HEK293 (cell line): ENCODE results near the gene ENO2.
A peak's percentile ranks its signal among the peaks of the same experiment; 100 is the strongest.

Experiments
- CTCF ChIA-PET: fragments of 350-600 bp; formaldehyde crosslinking; extraction: SDS; loops from one replicate; lab custom pipeline; 2021; ENCODE audit warnings: antibody characterized with exemption; lab: Yijun Ruan, JAX
- POLR2A ChIA-PET: fragments of 300-600 bp; formaldehyde crosslinking; extraction: SDS; loops from one replicate; lab custom pipeline; 2020; ENCODE audit warnings: antibody characterized with exemption, inconsistent platforms; lab: Yijun Ruan, JAX
- H3K27ac ChIP-seq: fragments of 200-500 bp; sonication (Bioruptor generic); 2 replicates; pipeline ENCODE4 v1.5.1; 2014; ENCODE audit warnings: low read depth, low read length, control low read depth, inconsistent platforms; ENCODE audit errors: extremely low read depth
- H3K36me3 ChIP-seq, 2 experiments: fragments of 200-500 bp in 1 of 2; sonication (Bioruptor generic) in 1 of 2; 1 replicate in 1 of 2; 2 replicates in 1 of 2; pipeline ENCODE4 v1.5.1; 2014 to 2017; ENCODE audit warnings: inconsistent platforms in 2 of 2, low read length in 2 of 2; ENCODE audit not compliant: control insufficient read depth in 2 of 2, insufficient read depth in 1 of 2
- H3K4me1 ChIP-seq: fragments of 200-500 bp; sonication (Bioruptor generic); 2 replicates; pipeline ENCODE4 v1.5.1; 2014; ENCODE audit warnings: mild to moderate bottlenecking, low read length, inconsistent platforms; ENCODE audit not compliant: control insufficient read depth, insufficient read depth
- H3K4me3 ChIP-seq: 2 replicates; pipeline ENCODE4 v1.5.1; 2011; ENCODE audit warnings: low read depth, mild to moderate bottlenecking, control low read depth, low read length, moderate library complexity
- H3K9me3 ChIP-seq: fragments of 200-500 bp; sonication (Bioruptor generic); 2 replicates; pipeline ENCODE4 v1.5.1; 2014; ENCODE audit warnings: low read depth, low read length, inconsistent platforms; ENCODE audit not compliant: control insufficient read depth, insufficient read depth
- BCL11A ChIP-seq: fragments of 450-650 bp; formaldehyde crosslinking; IDR thresholded peaks from 2 replicates; pipeline ENCODE4 v1.5.1; 2016; ENCODE audit warnings: low read depth, missing biosample characterization, missing genetic modification characterization
- BCL11B ChIP-seq: fragments of 450-650 bp; formaldehyde crosslinking; IDR thresholded peaks from 2 replicates; pipeline ENCODE4 v1.5.1; 2016; ENCODE audit warnings: low read depth, missing biosample characterization, missing genetic modification characterization
- GLIS1 ChIP-seq: fragments of 450-650 bp; formaldehyde crosslinking; IDR thresholded peaks from 2 replicates; pipeline ENCODE4 v1.5.1; 2016; ENCODE audit warnings: missing biosample characterization, missing genetic modification characterization
- HOXA7 ChIP-seq: sonication (generic); formaldehyde crosslinking; IDR thresholded peaks from 2 replicates; pipeline ENCODE4 v1.8.1; 2022; ENCODE audit warnings: missing genetic modification reagents, borderline replicate concordance
- HOXD13 ChIP-seq: sonication (generic); formaldehyde crosslinking; IDR thresholded peaks from 2 replicates; pipeline ENCODE4 v1.8.0; 2022; ENCODE audit warnings: missing genetic modification reagents, borderline replicate concordance
- KLF16 ChIP-seq: fragments of 450-650 bp; formaldehyde crosslinking; IDR thresholded peaks from 2 replicates; pipeline ENCODE4 v1.5.1; 2017; ENCODE audit warnings: missing biosample characterization, missing genetic modification characterization
- SP3 ChIP-seq: fragments of 450-650 bp; formaldehyde crosslinking; IDR thresholded peaks from 2 replicates; pipeline ENCODE4 v1.5.1; 2016; ENCODE audit warnings: missing biosample characterization, missing genetic modification characterization
- WT1 ChIP-seq: fragments of 450-650 bp; formaldehyde crosslinking; IDR thresholded peaks from 2 replicates; pipeline ENCODE4 v1.5.1; 2016; ENCODE audit warnings: missing biosample characterization, missing genetic modification characterization
- ZBTB17 ChIP-seq: fragments of 450-650 bp; formaldehyde crosslinking; IDR thresholded peaks from 2 replicates; pipeline ENCODE4 v1.5.1; 2016; ENCODE audit warnings: missing biosample characterization, missing genetic modification characterization
- ZBTB7A ChIP-seq: fragments of 450-650 bp; formaldehyde crosslinking; IDR thresholded peaks from 2 replicates; pipeline ENCODE4 v1.5.1; 2016; ENCODE audit warnings: low read depth, missing biosample characterization, missing genetic modification characterization
- ZFP37 ChIP-seq: fragments of 450-650 bp; formaldehyde crosslinking; IDR thresholded peaks from 2 replicates; pipeline ENCODE4 v1.5.1; 2016; ENCODE audit warnings: missing biosample characterization, missing genetic modification characterization
- ZNF112 ChIP-seq: fragments of 450-650 bp; formaldehyde crosslinking; IDR thresholded peaks from 2 replicates; pipeline ENCODE4 v1.5.0; 2017; ENCODE audit warnings: missing biosample characterization, missing genetic modification characterization
- ZNF133 ChIP-seq: fragments of 450-650 bp; formaldehyde crosslinking; IDR thresholded peaks from 2 replicates; pipeline ENCODE4 v1.5.1; 2016; ENCODE audit warnings: missing biosample characterization, missing genetic modification characterization
- ZNF184 ChIP-seq: fragments of 450-650 bp; IDR thresholded peaks from 2 replicates; pipeline ENCODE4 v1.5.1; 2018; ENCODE audit warnings: missing biosample characterization, mild to moderate bottlenecking, missing genetic modification characterization
- ZNF202 ChIP-seq: fragments of 450-650 bp; formaldehyde crosslinking; IDR thresholded peaks from 2 replicates; pipeline ENCODE4 v1.5.1; 2016; ENCODE audit warnings: missing biosample characterization, missing genetic modification characterization, borderline replicate concordance
- ZNF248 ChIP-seq: fragments of 450-650 bp; formaldehyde crosslinking; IDR thresholded peaks from 2 replicates; pipeline ENCODE4 v1.5.1; 2017; ENCODE audit warnings: missing biosample characterization, missing genetic modification characterization
- ZNF311 ChIP-seq: fragments of 450-650 bp; formaldehyde crosslinking; IDR thresholded peaks from 2 replicates; pipeline ENCODE4 v1.5.1; 2017; ENCODE audit warnings: missing biosample characterization, missing genetic modification characterization, borderline replicate concordance
- ZNF341 ChIP-seq: fragments of 450-650 bp; formaldehyde crosslinking; IDR thresholded peaks from 2 replicates; pipeline ENCODE4; 2016; ENCODE audit warnings: low read depth, missing biosample characterization, missing genetic modification characterization
- ZNF416 ChIP-seq: fragments of 450-650 bp; formaldehyde crosslinking; IDR thresholded peaks from 2 replicates; pipeline ENCODE4 v1.5.1; 2016; ENCODE audit warnings: missing biosample characterization, missing genetic modification characterization
- ZNF433 ChIP-seq: fragments of 450-650 bp; formaldehyde crosslinking; IDR thresholded peaks from 2 replicates; pipeline ENCODE4 v1.5.1; 2016; ENCODE audit warnings: missing biosample characterization, missing genetic modification characterization, low read depth
- ZNF48 ChIP-seq: fragments of 450-650 bp; formaldehyde crosslinking; IDR thresholded peaks from 2 replicates; pipeline ENCODE4 v1.5.1; 2016; ENCODE audit warnings: missing biosample characterization, missing genetic modification characterization
- ZNF549 ChIP-seq: fragments of 450-650 bp; IDR thresholded peaks from 2 replicates; pipeline ENCODE4 v1.5.1; 2018; ENCODE audit warnings: missing biosample characterization, missing genetic modification characterization, mild to moderate bottlenecking, inconsistent platforms, moderate library complexity
- ZNF555 ChIP-seq: fragments of 450-650 bp; formaldehyde crosslinking; conservative IDR thresholded peaks from 2 replicates; pipeline ENCODE4 v1.5.1; 2017; ENCODE audit warnings: missing biosample characterization, mild to moderate bottlenecking, missing genetic modification characterization, inconsistent platforms
- ZNF558 ChIP-seq: fragments of 450-650 bp; formaldehyde crosslinking; IDR thresholded peaks from 2 replicates; pipeline ENCODE4 v1.5.1; 2016; ENCODE audit warnings: missing biosample characterization, missing genetic modification characterization
- ZNF561 ChIP-seq: fragments of 450-650 bp; IDR thresholded peaks from 2 replicates; pipeline ENCODE4 v1.5.1; 2018; ENCODE audit warnings: missing biosample characterization, missing genetic modification characterization, borderline replicate concordance
- ZNF701 ChIP-seq: fragments of 450-650 bp; formaldehyde crosslinking; IDR thresholded peaks from 2 replicates; pipeline ENCODE4 v1.5.1; 2016; ENCODE audit warnings: missing biosample characterization, missing genetic modification characterization
- ZNF707 ChIP-seq: fragments of 450-650 bp; formaldehyde crosslinking; IDR thresholded peaks from 2 replicates; pipeline ENCODE4 v1.5.1; 2016; ENCODE audit warnings: missing biosample characterization, missing genetic modification characterization
- ZNF76 ChIP-seq: fragments of 450-650 bp; formaldehyde crosslinking; IDR thresholded peaks from 2 replicates; pipeline ENCODE4; 2016; ENCODE audit warnings: low read depth, missing biosample characterization, missing genetic modification characterization, borderline replicate concordance
- ZNF776 ChIP-seq: fragments of 450-650 bp; formaldehyde crosslinking; IDR thresholded peaks from 2 replicates; pipeline ENCODE4 v1.5.0; 2017; ENCODE audit warnings: missing biosample characterization, missing genetic modification characterization, borderline replicate concordance
- ZNF777 ChIP-seq: fragments of 450-650 bp; formaldehyde crosslinking; IDR thresholded peaks from 2 replicates; pipeline ENCODE4 v1.5.1; 2017; ENCODE audit warnings: missing biosample characterization, missing genetic modification characterization, borderline replicate concordance
- ZNF830 ChIP-seq: fragments of 450-650 bp; IDR thresholded peaks from 2 replicates; pipeline ENCODE4 v1.5.0; 2018; ENCODE audit warnings: missing biosample characterization, missing genetic modification characterization, low read depth, mild to moderate bottlenecking, moderate library complexity
- TF ChIP-seq, protein P1 (sequence below): fragments of 450-650 bp; formaldehyde crosslinking; IDR thresholded peaks from 2 replicates; pipeline ENCODE4 v1.5.1; 2016; ENCODE audit warnings: missing biosample characterization, missing genetic modification characterization
- TF ChIP-seq, protein P2 (sequence below): fragments of 450-650 bp; formaldehyde crosslinking; IDR thresholded peaks from 2 replicates; pipeline ENCODE4 v1.5.1; 2016; ENCODE audit warnings: missing biosample characterization, missing genetic modification characterization

Gene ENO2

GRCh38 chr12:6925540-6926279, 11.3 kb downstream of the ENO2 start (continued):
- no peak for TF ChIP-seq ZNF776 (tag by site-specific recombination)
- TF ChIP-seq WT1: peak; percentile 26
- TF ChIP-seq ZNF311 (tag by site-specific recombination): no peak
- TF ChIP-seq BCL11B (tag by site-specific recombination): no peak
- no peak for TF ChIP-seq ZNF133 (tag by site-specific recombination)
- no peak for TF ChIP-seq HOXD13 (CRISPR knock-in tag)
- no peak for TF ChIP-seq ZNF777 (tag by site-specific recombination)
- peak; percentile 11; the same call in 1 of the 2 replicates for TF ChIP-seq BCL11A (tag by site-specific recombination)
- TF ChIP-seq, protein P1, sequence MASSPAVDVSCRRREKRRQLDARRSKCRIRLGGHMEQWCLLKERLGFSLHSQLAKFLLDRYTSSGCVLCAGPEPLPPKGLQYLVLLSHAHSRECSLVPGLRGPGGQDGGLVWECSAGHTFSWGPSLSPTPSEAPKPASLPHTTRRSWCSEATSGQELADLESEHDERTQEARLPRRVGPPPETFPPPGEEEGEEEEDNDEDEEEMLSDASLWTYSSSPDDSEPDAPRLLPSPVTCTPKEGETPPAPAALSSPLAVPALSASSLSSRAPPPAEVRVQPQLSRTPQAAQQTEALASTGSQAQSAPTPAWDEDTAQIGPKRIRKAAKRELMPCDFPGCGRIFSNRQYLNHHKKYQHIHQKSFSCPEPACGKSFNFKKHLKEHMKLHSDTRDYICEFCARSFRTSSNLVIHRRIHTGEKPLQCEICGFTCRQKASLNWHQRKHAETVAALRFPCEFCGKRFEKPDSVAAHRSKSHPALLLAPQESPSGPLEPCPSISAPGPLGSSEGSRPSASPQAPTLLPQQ (tag by site-specific recombination): peak; percentile 87
- TF ChIP-seq ZNF549 (tag by site-specific recombination): no peak

GRCh38 chr12:6927379-6928021, 13.1 kb downstream of the ENO2 start, which contains the start of gene ATN1:
ATN1 (plus strand) TSS chr12:6927959; CDS start chr12:6934002, 6,043 bp downstream.
- peak within 1 kb of the TSS; percentile 80 for H3K27ac ChIP-seq
- ChIA-PET CTCF (interaction anchor here (1.5 to 6.1 kb wide), 5 partner anchors 10 to 59 kb away, joined by 3 to 53 read pairs (median 31); partner anchors contain the start of genes C12orf57, RNU7-1 and SPSB2), POLR2A (interaction anchor here (0.9 to 6.2 kb wide), 5 partner anchors 10 to 175 kb away, joined by 3 to 99 read pairs (median 32); partner anchors contain the start of genes C12orf57, MLF2, RNU7-1 and SPSB2)
- peak within 1 kb of the TSS; percentile 74 for H3K4me3 ChIP-seq
- H3K9me3 ChIP-seq: no peaks in the 10 kb centered on the region
- H3K36me3 ChIP-seq: peaks cover 0 to 33% of the 10 kb centered on the region in 2 experiments; a peak in 1 of 3 replicates
- peaks cover 28% of the 10 kb centered on the region for H3K4me1 ChIP-seq
- TF ChIP-seq ZNF202 (tag by site-specific recombination) (no peak; the same call in 1 of the 2 replicates), ZNF416 (tag by site-specific recombination) (no peak), ZNF248 (tag by site-specific recombination) (no peak), HOXA7 (CRISPR knock-in tag) (no peak), ZNF433 (tag by site-specific recombination) (no peak), ZFP37 (tag by site-specific recombination) (0 out of 2 replicates have a peak, but pooled peaks have one; percentile 34), ZNF555 (tag by site-specific recombination) (no peak), ZNF561 (tag by site-specific recombination) (no peak; the same call in 1 of the 2 replicates), SP3 (tag by site-specific recombination) (peak; percentile 79), ZNF777 (tag by site-specific recombination) (peak; percentile 64; the same call in 1 of the 2 replicates), GLIS1 (peak; percentile 89), ZNF184 (tag by site-specific recombination) (no peak), ZNF707 (tag by site-specific recombination) (no peak), ZNF341 (tag by site-specific recombination) (no peak; the same call in 1 of the 2 replicates), ZNF558 (tag by site-specific recombination) (no peak), ZBTB17 (tag by site-specific recombination) (peak; percentile 82), ZNF112 (tag by site-specific recombination) (no peak), ZNF830 (no peak), ZNF48 (tag by site-specific recombination) (no peak), ZNF701 (tag by site-specific recombination) (no peak), ZNF76 (tag by site-specific recombination) (peak; percentile 74; the same call in 1 of the 2 replicates), ZBTB7A (tag by site-specific recombination) (no peak), KLF16 (tag by site-specific recombination) (peak; percentile 43)
- TF ChIP-seq, protein P1 (tag by site-specific recombination): peak; percentile 81
- TF ChIP-seq, protein P2, sequence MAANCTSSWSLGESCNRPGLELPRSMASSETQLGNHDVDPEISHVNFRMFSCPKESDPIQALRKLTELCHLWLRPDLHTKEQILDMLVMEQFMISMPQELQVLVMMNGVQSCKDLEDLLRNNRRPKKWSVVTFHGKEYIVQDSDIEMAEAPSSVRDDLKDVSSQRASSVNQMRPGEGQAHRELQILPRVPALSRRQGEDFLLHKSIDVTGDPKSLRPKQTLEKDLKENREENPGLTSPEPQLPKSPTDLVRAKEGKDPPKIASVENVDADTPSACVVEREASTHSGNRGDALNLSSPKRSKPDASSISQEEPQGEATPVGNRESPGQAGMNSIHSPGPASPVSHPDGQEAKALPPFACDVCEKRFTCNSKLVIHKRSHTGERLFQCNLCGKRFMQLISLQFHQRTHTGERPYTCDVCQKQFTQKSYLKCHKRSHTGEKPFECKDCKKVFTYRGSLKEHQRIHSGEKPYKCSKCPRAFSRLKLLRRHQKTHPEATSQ (tag by site-specific recombination): peak; percentile 44
